Neutrophil (primary cell): ENCODE data around the gene HCFC1R1.
"Not testable (repeated sequence)": the region's sequence is repeated elsewhere in the genome, so short reads cannot be mapped to it uniquely, and the experiment has no call there.

Experiments
- H3K27ac ChIP-seq: fragments of 200-600 bp; sonication (generic); 2 replicates; pipeline ENCODE4 v1.5.1; 2016; ENCODE audit warnings: mild to moderate bottlenecking, moderate library complexity
- H3K27me3 ChIP-seq: fragments of 200-600 bp; sonication (generic); 2 replicates; pipeline ENCODE4 v1.6.0; 2016; ENCODE audit warnings: mild to moderate bottlenecking
- H3K36me3 ChIP-seq: fragments of 200-600 bp; sonication (generic); 2 replicates; pipeline ENCODE4 v1.5.1; 2017
- H3K4me1 ChIP-seq, 2 experiments: fragments of 200-600 bp in 1 of 2; sonication (generic) in 1 of 2; 1 replicate in 1 of 2; 2 replicates in 1 of 2; pipeline versions ENCODE4 v1.5.1 to v1.6.1; 2013 to 2016; ENCODE audit warnings: low read depth in 1 of 2, low read length in 1 of 2, mild to moderate bottlenecking in 1 of 2, moderate library complexity in 1 of 2; ENCODE audit not compliant: control insufficient read depth in 1 of 2, insufficient read depth in 1 of 2
- H3K4me3 ChIP-seq, 2 experiments: fragments of 200-600 bp in 1 of 2; sonication (generic) in 1 of 2; 1 replicate in 1 of 2; 2 replicates in 1 of 2; pipeline ENCODE4 v1.5.1; 2013 to 2016; ENCODE audit warnings: low read depth in 1 of 2, low read length in 1 of 2, mild to moderate bottlenecking in 1 of 2, moderate library complexity in 1 of 2
- H3K9me3 ChIP-seq: fragments of 200-600 bp; sonication (generic); 2 replicates; pipeline ENCODE4 v1.5.1; 2016
- CTCF ChIP-seq: fragments of 200-600 bp; sonication (generic); IDR thresholded peaks from 2 replicates; pipeline ENCODE4 v1.5.1; 2016; ENCODE audit warnings: antibody characterized with exemption

Gene HCFC1R1

GRCh38 chr16:3057181-3058138, 33.7 kb upstream of the HCFC1R1 start:
- no peak for TF ChIP-seq CTCF
- H3K4me3 ChIP-seq: peak overlapping the region; percentile 98 to 99
- H3K27ac ChIP-seq: peak overlapping the region; percentile 94
- peaks cover 63% of the 10 kb centered on the region for H3K36me3 ChIP-seq
- peaks cover 91 to 97% of the 10 kb centered on the region in 2 experiments for H3K4me1 ChIP-seq
- no peaks in the 10 kb centered on the region for H3K27me3 ChIP-seq
- no peaks in the 10 kb centered on the region for H3K9me3 ChIP-seq

- Histone ChIP-seq H3K36me3 (peaks cover 72% of the 10 kb centered on the region), H3K4me1 (peaks cover 90 to 97% of the 10 kb centered on the region in 2 experiments), H3K27me3 (no peaks in the 10 kb centered on the region), H3K9me3 (no peaks in the 10 kb centered on the region), H3K4me3 (peak overlapping the region; percentile 98 to 99), H3K27ac (peak overlapping the region; percentile 94)
- no peak for TF ChIP-seq CTCF
These were observed 32.8 kb upstream of the HCFC1R1 start for GRCh38 chr16:3056336-3057180.

GRCh38 chr16:3055734-3056115, 32.0 kb upstream of the HCFC1R1 start:
- Histone ChIP-seq H3K27ac (peak overlapping the region; percentile 94), H3K36me3 (peaks cover 78% of the 10 kb centered on the region), H3K4me1 (peaks cover 92 to 97% of the 10 kb centered on the region in 2 experiments), H3K4me3 (peak overlapping the region; percentile 98 to 99)
- H3K27me3 ChIP-seq, H3K9me3 ChIP-seq: not testable (repeated sequence)

GRCh38 chr16:3054965-3055733, 31.4 kb upstream of the HCFC1R1 start:
- Histone ChIP-seq H3K36me3 (peaks cover 78% of the 10 kb centered on the region), H3K4me1 (peaks cover 92 to 97% of the 10 kb centered on the region in 2 experiments), H3K9me3 (no peaks in the 10 kb centered on the region), H3K4me3 (peak overlapping the region; percentile 98 to 99), H3K27me3 (no peaks in the 10 kb centered on the region), H3K27ac (peak overlapping the region; percentile 94)
- TF ChIP-seq CTCF: no peak

GRCh38 chr16:3053330-3053710, 29.6 kb upstream of the HCFC1R1 start:
- H3K27me3 ChIP-seq, H3K9me3 ChIP-seq: not testable (repeated sequence)
- peak overlapping the region; percentile 99 for H3K4me3 ChIP-seq
- peaks cover 78% of the 10 kb centered on the region for H3K36me3 ChIP-seq
- H3K4me1 ChIP-seq: peaks cover 95 to 99% of the 10 kb centered on the region in 2 experiments
- peak overlapping the region; percentile 94 for H3K27ac ChIP-seq
- peak; percentile 15 for TF ChIP-seq CTCF

GRCh38 chr16:3052571-3053329, 29.0 kb upstream of the HCFC1R1 start:
- H3K4me3 ChIP-seq: peak overlapping the region; percentile 99
- not testable (repeated sequence) for H3K9me3 ChIP-seq, H3K27me3 ChIP-seq
- peak overlapping the region; percentile 94 for H3K27ac ChIP-seq
- peaks cover 93 to 99% of the 10 kb centered on the region in 2 experiments for H3K4me1 ChIP-seq
- H3K36me3 ChIP-seq: peaks cover 78% of the 10 kb centered on the region
